Epithelial cell of proximal tubule (primary cell): ENCODE measurements around the gene SPRED1. TPM values are rescaled to one million over a fixed set of nuclear protein-coding genes. Genes with fewer than 3 reads are reported as not detected.

Source experiments
- DNase-seq: peaks from one replicate; pipeline ENCODE4 v3.0.0-alpha.2; 2011; ENCODE audit warnings: low read depth
- H3K4me3 ChIP-seq: 2 replicates; pipeline ENCODE4 v1.5.1; 2011; ENCODE audit warnings: low read depth, mild to moderate bottlenecking, low read length
- total RNA-seq: library from RNA; depleted of rRNA; stranded (reverse); fragments of >200 nt; gene quantifications from 2 replicates; pipeline ENCODE4 v1.2.3, GENCODE V29; 2015
- TF ChIP-seq, protein P1 (sequence below): conservative IDR thresholded peaks from 2 replicates; pipeline ENCODE4 v1.5.1; 2012; ENCODE audit warnings: low read depth, mild to moderate bottlenecking, low read length

Gene SPRED1
- total RNA-seq, 1 donor from 2014 or later = 12.3 TPM

DNA sequence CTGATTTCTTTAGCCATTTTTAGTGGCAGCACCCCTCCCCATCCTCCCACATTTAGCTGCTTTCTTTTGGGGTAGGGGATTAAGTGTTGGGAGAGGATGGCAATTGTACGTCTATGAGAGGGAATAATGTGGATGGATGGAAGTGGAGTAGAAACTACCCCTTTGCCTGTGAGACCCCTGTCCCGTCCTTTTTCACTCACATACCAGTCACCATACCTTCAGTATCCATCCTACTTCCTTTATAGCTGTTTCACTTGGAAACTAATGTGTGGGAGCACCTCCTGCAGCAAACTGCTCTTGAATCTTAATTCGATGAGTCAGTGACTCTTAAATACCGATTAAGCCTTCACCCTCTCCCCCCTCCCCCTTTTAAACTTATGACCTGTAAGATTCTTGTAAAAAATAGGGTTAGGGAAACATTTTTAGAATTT lies 730 bp downstream of the SPRED1 start:
- TF ChIP-seq, protein P1, sequence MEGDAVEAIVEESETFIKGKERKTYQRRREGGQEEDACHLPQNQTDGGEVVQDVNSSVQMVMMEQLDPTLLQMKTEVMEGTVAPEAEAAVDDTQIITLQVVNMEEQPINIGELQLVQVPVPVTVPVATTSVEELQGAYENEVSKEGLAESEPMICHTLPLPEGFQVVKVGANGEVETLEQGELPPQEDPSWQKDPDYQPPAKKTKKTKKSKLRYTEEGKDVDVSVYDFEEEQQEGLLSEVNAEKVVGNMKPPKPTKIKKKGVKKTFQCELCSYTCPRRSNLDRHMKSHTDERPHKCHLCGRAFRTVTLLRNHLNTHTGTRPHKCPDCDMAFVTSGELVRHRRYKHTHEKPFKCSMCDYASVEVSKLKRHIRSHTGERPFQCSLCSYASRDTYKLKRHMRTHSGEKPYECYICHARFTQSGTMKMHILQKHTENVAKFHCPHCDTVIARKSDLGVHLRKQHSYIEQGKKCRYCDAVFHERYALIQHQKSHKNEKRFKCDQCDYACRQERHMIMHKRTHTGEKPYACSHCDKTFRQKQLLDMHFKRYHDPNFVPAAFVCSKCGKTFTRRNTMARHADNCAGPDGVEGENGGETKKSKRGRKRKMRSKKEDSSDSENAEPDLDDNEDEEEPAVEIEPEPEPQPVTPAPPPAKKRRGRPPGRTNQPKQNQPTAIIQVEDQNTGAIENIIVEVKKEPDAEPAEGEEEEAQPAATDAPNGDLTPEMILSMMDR = no peak
- peak overlapping the region; percentile 88 for H3K4me3 ChIP-seq
- peak; percentile 59 for DNase-seq

DNA sequence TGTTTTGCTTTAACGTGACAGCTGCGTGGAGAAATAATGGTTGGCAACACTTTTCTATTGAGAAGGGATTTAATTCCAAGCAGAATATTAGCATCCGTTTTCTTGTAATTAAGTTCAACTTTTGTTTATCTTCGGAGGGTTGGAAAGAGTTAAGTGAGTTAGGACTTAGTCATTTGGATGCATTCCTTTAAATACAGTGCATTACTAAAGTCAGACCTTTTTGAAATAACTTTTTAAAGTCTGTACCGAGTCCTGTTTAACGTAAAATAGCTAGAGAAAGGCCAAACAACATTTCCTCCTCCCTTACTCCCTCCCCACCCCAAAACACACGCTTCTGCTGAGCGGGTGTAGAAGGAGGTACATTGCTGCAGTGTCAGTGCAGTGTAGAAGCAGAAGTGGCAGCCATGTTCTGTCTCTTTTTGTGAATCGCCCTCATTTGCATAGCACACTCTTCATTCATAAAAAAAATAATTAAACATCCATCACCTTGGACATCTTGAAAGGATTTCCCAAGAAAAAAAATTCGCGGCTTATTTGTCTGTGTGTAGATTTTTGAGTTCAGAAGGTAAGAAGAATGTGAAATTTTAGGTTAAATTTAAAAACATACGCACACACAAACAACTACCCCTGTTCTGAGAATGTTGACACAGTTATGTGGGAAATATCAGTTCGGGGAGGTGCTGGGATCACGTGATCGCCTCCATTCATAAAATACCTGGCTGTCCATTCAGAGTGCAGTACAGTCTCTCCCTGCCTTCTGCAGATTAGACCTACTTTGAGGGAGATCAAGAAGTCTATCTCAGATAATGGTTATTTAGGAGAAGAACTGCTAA lies 1.6 kb downstream of the SPRED1 start:
- peak; percentile 37 for DNase-seq
- TF ChIP-seq, protein P1 = no peak
- peak overlapping the region; percentile 88 for H3K4me3 ChIP-seq

DNA sequence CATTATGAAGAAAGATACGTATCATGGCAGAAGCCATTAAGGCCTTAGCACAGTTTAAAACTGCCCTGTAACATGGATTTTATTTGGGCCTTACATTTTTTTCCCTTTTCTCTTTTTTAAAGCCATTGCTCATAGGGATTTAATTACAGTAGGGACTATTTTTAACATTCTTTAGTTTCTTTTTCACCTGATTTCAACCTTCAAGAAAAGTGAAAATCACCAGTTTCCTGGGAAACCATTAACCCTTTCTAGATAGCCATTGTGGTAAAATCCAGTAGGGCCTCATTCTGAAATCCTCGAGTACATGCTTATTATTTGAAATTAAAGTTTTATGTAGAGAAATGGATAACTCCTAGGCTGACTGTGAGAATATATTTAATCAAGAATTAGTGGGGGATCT lies 3.1 kb downstream of the SPRED1 start:
- peak overlapping the region; percentile 88 for H3K4me3 ChIP-seq
- TF ChIP-seq, protein P1 = no peak
- DNase-seq = no peak

DNA sequence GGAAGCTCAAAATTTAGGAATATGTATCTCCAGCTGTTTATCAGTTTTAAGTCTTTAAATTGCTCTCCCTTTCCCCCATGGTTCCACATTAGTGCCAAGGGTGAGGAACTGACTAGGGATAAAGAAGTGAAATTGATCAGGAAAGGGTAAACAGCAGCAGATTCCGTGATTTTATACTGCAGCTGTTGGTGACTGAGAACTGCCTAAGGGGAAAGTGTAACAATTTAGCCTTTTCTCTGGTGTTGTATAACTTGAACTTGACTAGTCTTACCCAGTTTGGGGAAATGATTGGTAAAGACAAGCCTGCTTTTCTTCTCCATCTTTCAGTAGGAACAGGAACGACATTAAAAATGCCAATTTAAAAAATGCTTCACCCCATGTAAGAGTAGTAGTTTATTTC lies 5.0 kb downstream of the SPRED1 start:
- H3K4me3 ChIP-seq = no peak overlapping the region
- no peak for DNase-seq
- TF ChIP-seq, protein P1 = no peak

DNA sequence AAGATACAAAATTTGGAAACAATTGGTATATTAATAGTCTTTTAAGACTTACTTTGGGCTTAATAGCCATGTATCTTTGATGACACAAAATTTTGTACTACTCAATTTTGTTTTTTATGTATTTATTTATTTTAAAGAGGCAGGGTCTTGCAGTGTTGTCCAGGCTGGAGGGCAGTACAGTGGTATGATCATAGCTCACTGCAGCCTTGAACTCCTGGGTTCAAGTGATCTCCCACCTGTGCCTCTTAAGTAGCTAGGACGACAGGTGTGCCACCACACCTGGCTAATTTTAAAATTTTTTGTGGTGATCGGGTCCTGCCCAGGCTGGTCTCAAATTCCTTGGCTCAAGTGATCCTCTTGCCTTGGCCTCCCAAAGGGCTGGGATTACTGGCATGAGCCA lies 6.5 kb downstream of the SPRED1 start:
- DNase-seq = no peak
- H3K4me3 ChIP-seq = no peak overlapping the region
- TF ChIP-seq, protein P1 = no peak

DNA sequence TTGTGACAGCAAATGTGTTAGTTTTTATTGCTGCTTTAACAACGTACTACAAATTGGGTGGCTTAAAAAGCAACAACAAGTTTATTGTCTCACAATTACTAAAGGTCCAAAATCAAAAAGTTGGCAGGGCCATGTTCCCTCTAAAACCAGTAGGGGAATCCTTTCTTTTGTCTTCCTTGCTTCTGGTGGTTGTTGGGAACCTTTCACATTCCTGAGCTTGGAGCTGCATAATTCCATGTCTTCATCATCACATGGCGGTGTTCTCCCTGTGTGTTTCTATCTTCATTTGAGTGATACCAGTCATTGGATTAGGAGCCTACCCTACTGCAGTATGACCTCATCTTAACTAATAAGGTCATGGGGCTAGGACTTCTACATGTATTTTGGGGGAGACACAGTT lies 7.4 kb downstream of the SPRED1 start:
- TF ChIP-seq, protein P1 = no peak
- H3K4me3 ChIP-seq = no peak overlapping the region
- no peak for DNase-seq

DNA sequence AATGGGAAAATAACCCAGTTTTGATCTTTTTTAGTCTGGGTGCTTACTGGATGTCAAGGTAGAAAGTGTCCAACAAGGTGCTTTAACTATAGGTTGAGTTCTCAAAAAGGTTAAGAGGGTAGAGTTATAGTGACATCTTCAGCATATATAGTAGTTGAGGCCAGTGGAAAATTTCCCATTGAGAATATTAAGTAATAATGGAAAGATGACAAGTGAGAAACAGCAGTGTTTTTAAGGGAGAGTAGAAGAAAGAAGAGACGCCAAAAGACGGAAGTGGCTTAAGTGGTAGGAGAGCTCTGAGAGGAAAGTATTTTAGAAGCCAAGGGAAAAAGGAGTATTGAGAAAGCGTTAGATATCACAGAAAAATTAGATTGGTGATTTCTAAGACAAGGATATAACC lies 10.6 kb downstream of the SPRED1 start:
- H3K4me3 ChIP-seq = no peak overlapping the region
- DNase-seq = no peak
- TF ChIP-seq, protein P1 = no peak
